Dermis microvascular lymphatic vessel endothelial cell (primary cell): Measurements from ENCODE around the gene EIF3B. TPM values are rescaled to one million over a fixed set of nuclear protein-coding genes. Genes with fewer than 3 reads are reported as not detected.
A peak's percentile ranks its signal among the peaks of the same experiment; 100 is the strongest.
"Not testable (repeated sequence)": the region's sequence is repeated elsewhere in the genome, so short reads cannot be mapped to it uniquely, and the experiment has no call there.

Experiments
- DNase-seq, 2 donors: peaks; one replicate each; pipeline versions ENCODE4 v3.0.0 to v3.0.0-alpha.2; 2010; ENCODE audit warnings: low read depth in 2 of 2
- total RNA-seq: library from RNA; depleted of rRNA; stranded (reverse); fragments of >200 nt; gene quantifications from 2 replicates; pipeline ENCODE4 v1.2.1, GENCODE V29; 2014

Gene EIF3B
- total RNA-seq, 1 donor from 2014 or later = 172 TPM

GRCh38 chr7:2399848-2400587 is 45.4 kb downstream of the EIF3B start:
- DNase-seq = peak; percentile 92 to 95

- no peak for DNase-seq
These were observed 48.0 kb downstream of the EIF3B start for GRCh38 chr7:2402687-2403013.

- DNase-seq = peak; percentile 78 to 95
These were observed 48.5 kb downstream of the EIF3B start, which contains the start of gene CHST12 for GRCh38 chr7:2403014-2403717. CHST12 (plus strand) TSS chr7:2403611; CDS start chr7:2432640, 29,029 bp downstream.

- peak in 1 of 2 donors; percentile 45 for DNase-seq
These were observed 49.4 kb downstream of the EIF3B start for GRCh38 chr7:2403718-2404648.

GRCh38 chr7:2404714-2405119 is 50.1 kb downstream of the EIF3B start:
- DNase-seq = no peak

GRCh38 chr7:2405201-2405600 is 50.6 kb downstream of the EIF3B start:
- no peak for DNase-seq

- no peak for DNase-seq
These were observed 51.1 kb downstream of the EIF3B start for GRCh38 chr7:2405601-2406345.

GRCh38 chr7:2409745-2410414 is 55.3 kb downstream of the EIF3B start:
- DNase-seq = peak; percentile 57 to 88

- DNase-seq = no peak
These were observed 56.4 kb downstream of the EIF3B start for GRCh38 chr7:2411049-2411448.

GRCh38 chr7:2411815-2412586 is 57.4 kb downstream of the EIF3B start:
- DNase-seq = peak in 1 of 2 donors; percentile 18

GRCh38 chr7:2412587-2413201 is 58.1 kb downstream of the EIF3B start:
- DNase-seq = peak in 1 of 2 donors; percentile 9

- DNase-seq = no peak
These were observed 61.4 kb downstream of the EIF3B start for GRCh38 chr7:2416063-2416462.

GRCh38 chr7:2416650-2417049 is 62.0 kb downstream of the EIF3B start:
- no peak for DNase-seq

GRCh38 chr7:2417178-2417577 is 62.6 kb downstream of the EIF3B start:
- not testable (repeated sequence) for DNase-seq

- DNase-seq = no peak
These were observed 63.4 kb downstream of the EIF3B start for GRCh38 chr7:2417981-2418481.

- DNase-seq = no peak
These were observed 65.7 kb downstream of the EIF3B start for GRCh38 chr7:2420216-2420933.

GRCh38 chr7:2421943-2422310 is 67.3 kb downstream of the EIF3B start:
- DNase-seq = no peak

- no peak for DNase-seq
These were observed 71.1 kb downstream of the EIF3B start for GRCh38 chr7:2425749-2426148.
